ENCODE data around the gene B2M.

DNA sequence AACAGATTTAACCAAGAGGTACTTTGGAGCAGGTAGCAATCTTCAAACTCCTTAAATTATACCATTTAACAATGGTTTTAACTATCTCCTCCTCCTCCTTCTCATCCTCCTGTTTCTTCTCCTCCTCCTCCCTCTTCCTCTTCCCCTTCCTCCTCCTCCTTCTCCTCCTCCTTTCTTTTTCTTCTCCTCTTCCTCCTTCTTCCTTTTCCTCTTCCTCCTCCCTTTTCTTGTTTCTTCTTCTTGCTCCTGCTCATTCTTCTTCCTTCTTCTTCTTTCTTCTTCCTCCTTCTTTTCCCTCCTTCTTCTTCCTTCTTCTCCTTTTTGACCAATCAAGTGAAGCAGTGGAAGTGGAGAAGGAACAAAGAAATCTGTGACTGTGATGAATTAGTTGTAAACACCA is 14.3 kb upstream of the B2M start:
- TF ChIP-seq, protein P1, sequence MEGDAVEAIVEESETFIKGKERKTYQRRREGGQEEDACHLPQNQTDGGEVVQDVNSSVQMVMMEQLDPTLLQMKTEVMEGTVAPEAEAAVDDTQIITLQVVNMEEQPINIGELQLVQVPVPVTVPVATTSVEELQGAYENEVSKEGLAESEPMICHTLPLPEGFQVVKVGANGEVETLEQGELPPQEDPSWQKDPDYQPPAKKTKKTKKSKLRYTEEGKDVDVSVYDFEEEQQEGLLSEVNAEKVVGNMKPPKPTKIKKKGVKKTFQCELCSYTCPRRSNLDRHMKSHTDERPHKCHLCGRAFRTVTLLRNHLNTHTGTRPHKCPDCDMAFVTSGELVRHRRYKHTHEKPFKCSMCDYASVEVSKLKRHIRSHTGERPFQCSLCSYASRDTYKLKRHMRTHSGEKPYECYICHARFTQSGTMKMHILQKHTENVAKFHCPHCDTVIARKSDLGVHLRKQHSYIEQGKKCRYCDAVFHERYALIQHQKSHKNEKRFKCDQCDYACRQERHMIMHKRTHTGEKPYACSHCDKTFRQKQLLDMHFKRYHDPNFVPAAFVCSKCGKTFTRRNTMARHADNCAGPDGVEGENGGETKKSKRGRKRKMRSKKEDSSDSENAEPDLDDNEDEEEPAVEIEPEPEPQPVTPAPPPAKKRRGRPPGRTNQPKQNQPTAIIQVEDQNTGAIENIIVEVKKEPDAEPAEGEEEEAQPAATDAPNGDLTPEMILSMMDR (IDR thresholded peaks at IDR 0.05; ENCODE audit: low read depth, low read length), result no peak
- TF ChIP-seq, protein P2, sequence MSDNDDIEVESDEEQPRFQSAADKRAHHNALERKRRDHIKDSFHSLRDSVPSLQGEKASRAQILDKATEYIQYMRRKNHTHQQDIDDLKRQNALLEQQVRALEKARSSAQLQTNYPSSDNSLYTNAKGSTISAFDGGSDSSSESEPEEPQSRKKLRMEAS (IDR thresholded peaks at IDR 0.05; ENCODE audit: low read depth, low read length), result no peak

Measured in NB4 (cell line).